HG03103 (cell line): ENCODE measurements around the gene SLC12A5.

ENCODE experiments used
- ATAC-seq: cut with Tn5 transposase; IDR thresholded peaks from one replicate; pipeline ENCODE4 v1.9.1; 2021; ENCODE audit warnings: low read depth; ENCODE audit not compliant: unreplicated experiment

Gene SLC12A5

GRCh38 chr20:46006022-46006705 is 22.9 kb upstream of the SLC12A5 start:
- no peak for ATAC-seq

DNA sequence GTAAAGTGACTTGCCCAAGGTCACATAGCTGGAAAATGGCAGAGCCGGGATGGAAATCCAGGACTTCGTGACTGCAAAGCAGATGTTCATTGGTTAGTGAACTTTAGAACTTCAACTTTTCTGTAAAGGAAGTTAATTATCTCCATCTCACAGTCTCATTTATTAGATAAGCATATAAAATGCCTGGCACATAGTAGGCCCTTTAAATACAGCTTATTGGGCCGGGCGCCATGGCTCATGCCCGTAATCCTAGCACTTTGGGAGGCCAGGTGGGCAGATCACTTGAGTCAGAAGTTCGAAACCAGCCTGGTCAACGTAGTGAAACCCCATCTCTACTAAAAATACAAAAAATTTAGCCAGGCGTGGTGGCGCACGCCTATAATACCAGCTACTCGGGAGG is 22.1 kb upstream of the SLC12A5 start:
- ATAC-seq = no peak

DNA sequence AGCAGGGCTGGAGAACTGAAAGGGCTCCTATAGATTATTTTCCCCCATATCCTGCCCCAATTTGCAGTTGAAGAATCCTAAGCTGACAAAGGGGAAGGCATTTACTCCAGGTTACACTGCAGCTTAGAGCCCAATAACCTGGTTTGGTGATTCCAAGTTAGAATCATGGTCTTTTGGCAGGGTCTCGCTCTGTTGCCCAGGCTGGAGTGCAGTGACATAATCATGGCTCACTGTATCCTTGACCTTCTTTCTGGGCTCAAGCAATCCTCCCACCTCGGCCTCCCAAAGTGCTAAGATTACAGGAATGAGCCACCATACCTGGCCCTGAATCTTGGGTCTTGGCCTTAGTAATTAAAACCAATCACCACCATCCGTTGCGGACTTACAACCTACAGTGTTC is 21.3 kb upstream of the SLC12A5 start:
- ATAC-seq = no peak

DNA sequence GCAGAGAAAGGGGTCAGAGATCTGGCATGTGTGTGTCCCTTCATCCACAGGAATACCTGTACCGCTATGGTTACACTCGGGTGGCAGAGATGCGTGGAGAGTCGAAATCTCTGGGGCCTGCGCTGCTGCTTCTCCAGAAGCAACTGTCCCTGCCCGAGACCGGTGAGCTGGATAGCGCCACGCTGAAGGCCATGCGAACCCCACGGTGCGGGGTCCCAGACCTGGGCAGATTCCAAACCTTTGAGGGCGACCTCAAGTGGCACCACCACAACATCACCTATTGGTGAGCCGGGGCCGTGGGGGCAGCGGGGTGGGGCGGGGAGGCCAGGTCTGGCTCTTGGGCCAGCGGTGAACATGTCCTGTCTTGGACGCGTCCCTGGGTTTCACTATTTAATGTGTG is 19.2 kb upstream of the SLC12A5 start:
- ATAC-seq = no peak

- no peak for ATAC-seq
Measured at GRCh38 chr20:46010491-46011391, 18.3 kb upstream of the SLC12A5 start.

GRCh38 chr20:46011631-46012482 is 17.2 kb upstream of the SLC12A5 start:
- no peak for ATAC-seq

- no peak for ATAC-seq
Measured at GRCh38 chr20:46012921-46013320, 16.1 kb upstream of the SLC12A5 start.

DNA sequence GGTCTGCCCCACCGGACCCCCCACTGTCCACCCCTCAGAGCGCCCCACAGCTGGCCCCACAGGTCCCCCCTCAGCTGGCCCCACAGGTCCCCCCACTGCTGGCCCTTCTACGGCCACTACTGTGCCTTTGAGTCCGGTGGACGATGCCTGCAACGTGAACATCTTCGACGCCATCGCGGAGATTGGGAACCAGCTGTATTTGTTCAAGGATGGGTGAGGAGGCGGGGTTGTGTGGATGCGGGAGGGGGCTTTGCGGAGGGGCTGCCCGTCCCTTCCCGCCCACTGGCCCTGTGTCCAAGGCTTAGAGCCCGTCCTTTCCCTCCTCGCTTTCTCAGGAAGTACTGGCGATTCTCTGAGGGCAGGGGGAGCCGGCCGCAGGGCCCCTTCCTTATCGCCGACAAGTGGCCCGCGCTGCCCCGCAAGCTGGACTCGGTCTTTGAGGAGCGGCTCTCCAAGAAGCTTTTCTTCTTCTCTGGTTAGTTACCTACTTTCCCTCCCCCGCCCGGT is 15.6 kb upstream of the SLC12A5 start:
- ATAC-seq = no peak

DNA sequence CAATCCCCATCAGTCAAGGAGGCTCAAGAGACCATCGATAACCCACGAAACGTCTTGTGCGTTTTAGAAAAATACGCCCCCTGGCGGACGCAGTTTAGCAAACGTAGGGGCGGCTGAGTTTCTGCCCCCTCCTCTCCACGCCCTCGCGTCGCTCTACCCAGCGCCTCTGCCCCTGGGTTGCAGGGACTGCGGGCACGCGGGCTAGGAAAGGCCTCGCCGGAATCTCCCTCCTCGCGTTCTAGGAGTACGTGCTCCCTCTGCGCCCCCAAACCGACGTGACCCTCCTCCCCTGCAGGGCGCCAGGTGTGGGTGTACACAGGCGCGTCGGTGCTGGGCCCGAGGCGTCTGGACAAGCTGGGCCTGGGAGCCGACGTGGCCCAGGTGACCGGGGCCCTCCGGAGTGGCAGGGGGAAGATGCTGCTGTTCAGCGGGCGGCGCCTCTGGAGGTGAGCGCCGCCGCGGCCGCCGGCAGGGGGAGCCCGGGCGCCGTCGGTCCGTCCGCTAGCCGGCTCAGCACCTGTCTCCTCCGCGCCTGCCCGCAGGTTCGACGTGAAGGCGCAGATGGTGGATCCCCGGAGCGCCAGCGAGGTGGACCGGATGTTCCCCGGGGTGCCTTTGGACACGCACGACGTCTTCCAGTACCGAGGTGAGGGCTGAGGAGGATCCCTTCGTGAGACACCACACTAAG is 15.0 kb upstream of the SLC12A5 start:
- ATAC-seq = no peak

DNA sequence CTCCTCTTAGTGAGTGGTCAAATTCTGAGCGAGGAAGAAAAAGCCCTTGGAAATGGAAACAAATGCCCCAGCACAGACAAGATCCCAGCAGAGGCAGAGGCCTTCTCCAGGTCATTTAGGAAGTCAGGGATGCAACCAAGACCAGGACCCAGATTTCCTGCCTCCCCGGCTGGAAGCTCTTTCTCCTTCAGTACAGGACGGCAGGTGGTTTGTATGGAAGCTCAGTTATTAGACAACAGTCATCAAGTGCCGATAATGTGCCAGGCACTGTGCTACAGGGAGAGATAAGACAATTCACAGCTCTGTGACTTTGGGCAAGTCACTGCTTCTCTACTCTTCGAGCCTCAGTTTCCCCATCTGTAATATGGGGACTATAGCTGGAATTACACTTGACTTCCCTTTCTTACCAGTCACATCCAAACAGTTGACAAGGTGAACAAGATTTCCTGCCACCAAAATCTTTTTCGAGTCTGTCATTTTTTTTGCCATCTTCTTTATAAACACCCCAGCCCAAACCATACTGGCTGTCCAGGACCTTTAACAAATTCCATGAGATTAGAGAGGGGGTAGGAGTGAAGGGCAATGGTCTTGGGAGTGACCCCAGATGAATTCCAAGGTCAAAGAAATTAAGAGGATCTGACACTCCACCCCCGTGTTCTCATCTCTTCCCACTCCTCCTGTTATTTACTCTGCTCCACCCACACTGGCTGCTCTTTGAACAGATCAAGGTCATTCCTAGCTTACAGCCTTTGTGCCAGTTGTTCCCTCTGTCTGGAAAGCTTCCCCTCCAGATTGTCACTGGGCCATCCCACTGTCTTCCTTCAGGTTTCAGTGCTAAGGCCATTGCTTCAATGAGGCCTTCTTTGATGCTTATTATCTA is 14.3 kb upstream of the SLC12A5 start:
- ATAC-seq = no peak

- no peak for ATAC-seq
Measured at GRCh38 chr20:46017272-46017671, 11.7 kb upstream of the SLC12A5 start.

- no peak for ATAC-seq
Measured at GRCh38 chr20:46018112-46018511, 10.9 kb upstream of the SLC12A5 start.

DNA sequence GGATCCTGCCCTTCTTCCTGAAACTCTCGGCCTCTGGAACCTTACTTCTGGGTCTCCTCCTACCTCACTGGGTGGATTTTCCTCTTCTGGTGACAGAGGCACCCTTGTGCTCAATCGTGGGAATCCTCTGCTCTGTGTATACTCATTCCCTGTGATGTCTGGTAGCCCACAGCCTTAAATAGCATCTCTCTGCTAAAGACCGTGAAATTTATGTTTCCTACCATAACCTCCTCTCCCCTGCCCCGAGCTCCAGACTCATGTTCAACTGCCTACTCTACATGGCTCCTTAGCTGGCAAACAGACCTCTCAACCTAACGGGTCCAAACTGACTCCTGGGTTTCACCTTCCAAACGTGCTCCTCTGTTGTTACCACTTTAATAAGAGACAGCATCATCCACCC is 10.4 kb upstream of the SLC12A5 start:
- no peak for ATAC-seq

GRCh38 chr20:46020555-46020954 is 8.5 kb upstream of the SLC12A5 start:
- ATAC-seq = no peak

DNA sequence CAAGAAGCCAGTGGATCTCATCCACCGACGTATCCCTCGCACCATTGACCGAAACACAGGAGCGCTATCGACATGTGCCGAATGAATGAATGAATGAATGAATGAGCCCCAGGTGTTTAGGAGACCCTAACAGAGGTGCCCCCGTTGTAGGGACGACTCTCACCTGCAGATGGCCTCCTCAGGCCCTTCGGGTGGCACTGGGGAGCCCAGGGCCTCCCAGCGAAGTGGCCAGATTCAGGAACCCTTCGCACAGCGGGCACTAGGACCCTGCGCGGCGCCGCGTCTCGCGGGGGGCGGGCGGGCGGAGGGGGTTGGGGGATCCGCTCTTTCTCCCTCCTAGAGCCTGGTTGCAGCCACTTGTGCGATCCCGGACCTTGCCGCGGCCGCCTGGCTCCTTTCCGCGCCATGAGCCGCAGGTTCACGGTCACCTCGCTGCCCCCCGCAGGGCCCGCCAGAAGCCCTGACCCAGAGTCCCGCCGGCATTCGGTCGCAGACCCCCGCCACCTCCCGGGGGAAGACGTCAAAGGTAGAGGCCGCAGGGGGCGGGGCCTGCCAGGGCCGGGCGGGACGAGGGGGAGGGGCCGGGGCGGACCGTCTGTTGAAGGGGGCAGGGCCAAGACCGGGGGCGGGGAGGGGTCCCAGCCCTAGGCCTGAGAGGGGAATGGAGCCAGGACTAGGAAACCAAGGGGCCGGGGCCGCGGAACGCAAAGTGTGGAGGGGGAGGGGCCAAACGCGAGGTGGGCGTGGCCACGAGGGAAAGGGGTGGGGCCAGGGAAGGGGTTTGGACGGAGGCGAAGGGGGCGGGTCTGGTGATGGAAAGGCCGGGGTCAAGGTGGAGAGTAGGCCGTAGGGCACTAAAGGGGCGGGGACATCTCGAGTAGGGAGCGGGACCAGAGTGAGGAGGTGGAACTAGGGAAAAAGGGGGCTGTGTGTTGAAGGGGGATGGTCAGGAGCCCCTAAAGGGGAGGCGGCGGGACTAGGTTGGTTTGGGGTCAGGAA is 7.4 kb upstream of the SLC12A5 start:
- no peak for ATAC-seq

DNA sequence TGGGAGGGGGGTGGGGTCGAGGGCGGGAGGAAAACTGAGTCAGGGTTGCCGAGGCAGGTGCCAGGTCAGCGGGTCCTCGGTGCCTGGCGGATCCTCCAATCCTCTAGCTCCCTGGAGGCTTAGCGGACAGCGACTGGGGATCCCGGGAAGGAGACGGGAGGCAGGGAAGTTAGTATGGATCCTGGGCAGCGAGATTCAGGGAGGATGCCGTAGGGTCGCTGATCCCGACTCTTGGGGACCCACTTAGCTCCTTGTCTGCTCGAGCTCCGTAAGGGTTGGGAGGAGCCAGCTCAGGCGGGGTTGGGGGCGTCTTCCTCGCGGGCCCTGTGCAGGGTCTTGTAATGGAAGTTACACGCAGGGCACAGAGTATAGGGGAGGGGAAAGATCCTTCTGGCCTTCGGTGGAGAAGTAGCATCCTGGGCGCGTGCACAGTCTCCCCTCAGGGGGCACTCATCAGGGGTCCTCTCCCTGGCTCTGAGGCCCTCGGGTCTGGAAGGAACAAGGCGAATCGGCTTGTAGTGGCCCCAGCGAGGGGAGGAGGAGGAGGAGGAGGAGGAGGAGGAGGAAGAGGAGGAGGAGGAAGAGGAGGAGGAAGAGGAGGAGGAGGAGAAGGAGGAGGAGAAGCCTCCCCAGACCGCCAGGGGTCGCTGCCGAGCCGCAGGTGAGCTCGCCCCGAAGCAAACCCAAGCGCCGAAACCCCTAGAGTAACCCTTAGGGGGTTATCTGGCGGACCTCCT is 6.4 kb upstream of the SLC12A5 start:
- no peak for ATAC-seq

- no peak for ATAC-seq
Measured at GRCh38 chr20:46023148-46023484, 5.9 kb upstream of the SLC12A5 start.

- ATAC-seq = no peak
Measured at GRCh38 chr20:46023999-46024398, 5.0 kb upstream of the SLC12A5 start.
